K562 (cell line): ENCODE results near the gene RHOBTB3. TPM values are rescaled to one million over a fixed set of nuclear protein-coding genes. Genes with fewer than 3 reads are reported as not detected.

Source experiments
- ATAC-seq: fragments of 200-7000 bp; cut with Tn5 transposase; 3 replicates; pipeline ENCODE4 v1.9.1; 2020; ENCODE audit warnings: moderate library complexity
- BruUV-seq: library from RNA; stranded (reverse); fragments of 400-500 nt; replicated peaks from 2 replicates; lab custom pipeline; 2021; lab: Mats Ljungman, UMichigan
- CTCF ChIA-PET: fragments of 300-600 bp; formaldehyde crosslinking; extraction: SDS; loops from one replicate; lab custom pipeline; 2021; ENCODE audit warnings: low intra/inter-chr PET ratio; lab: Yijun Ruan, JAX
- POLR2A ChIA-PET: fragments of 300-600, 350-650 bp; sonication (Branson Sonifier 250); formaldehyde crosslinking; extraction: SDS; loops from one replicate; lab custom pipeline; 2021; ENCODE audit warnings: antibody characterized with exemption, inconsistent platforms; lab: Yijun Ruan, JAX
- DNase-seq, 4 experiments: peaks; one replicate each; pipeline versions ENCODE4 v3.0.0 to v3.0.0-alpha.2; 2011 to 2018; ENCODE audit warnings: low spot score in 3 of 4, mixed read lengths in 3 of 4; ENCODE audit errors: extremely low read depth in 1 of 4
- FAIRE-seq: peaks from 2 replicates; lab custom pipeline; 2011; peaks lifted over from hg19 to GRCh38; lab: Jason Lieb, UNC
- H2AFZ ChIP-seq: 2 replicates; pipeline ENCODE4 v1.6.0; 2011; ENCODE audit warnings: low read depth, low read length, control low read depth, inconsistent platforms
- H3K27ac ChIP-seq: fragments of 200-600 bp; 3 replicates; pipeline ENCODE4 v1.8.0; 2011; ENCODE audit warnings: low read depth, mild to moderate bottlenecking, control low read depth, inconsistent platforms, low read length, moderate library complexity, mixed read lengths; ENCODE audit errors: extremely low read depth
- H3K27me3 ChIP-seq, 2 experiments: fragments of 300-600 bp in 1 of 2; 2 replicates in 1 of 2; 3 replicates in 1 of 2; pipeline versions ENCODE4 v1.6.0 to v1.8.0; 2011; ENCODE audit warnings: inconsistent platforms in 2 of 2, low read length in 2 of 2, mild to moderate bottlenecking in 1 of 2, mixed read lengths in 1 of 2, moderate library complexity in 1 of 2; ENCODE audit not compliant: control insufficient read depth in 2 of 2, insufficient read depth in 2 of 2
- H3K36me3 ChIP-seq: fragments of 300-600 bp; 3 replicates; pipeline ENCODE4 v1.8.0; 2011; ENCODE audit warnings: mild to moderate bottlenecking, low read length, inconsistent platforms; ENCODE audit not compliant: control insufficient read depth, insufficient read depth
- H3K4me1 ChIP-seq, 2 experiments: fragments of 200-600 bp in 1 of 2; replicated peaks in 1 of 2; 2 replicates in 1 of 2; 3 replicates in 1 of 2; pipeline versions ENCODE4 v1.5.1 to v1.8.0; 2011; ENCODE audit warnings: inconsistent platforms in 2 of 2, low read length in 2 of 2, mild to moderate bottlenecking in 1 of 2, mixed read lengths in 1 of 2, moderate library complexity in 1 of 2; ENCODE audit not compliant: control insufficient read depth in 2 of 2, insufficient read depth in 2 of 2
- H3K4me2 ChIP-seq: 2 replicates; pipeline ENCODE4 v1.6.1; 2011; ENCODE audit warnings: low read length, control low read depth, inconsistent platforms, mixed read lengths; ENCODE audit not compliant: insufficient read depth
- H3K4me3 ChIP-seq: fragments of 200-600 bp; sonication (generic), shearing (Covaris generic); 2 replicates; pipeline ENCODE4 v1.5.1; 2016; ENCODE audit warnings: control low read depth, inconsistent platforms
- H3K79me2 ChIP-seq: fragments of 200-600 bp; 3 replicates; pipeline ENCODE4 v1.8.0; 2011; ENCODE audit warnings: low read length, inconsistent platforms; ENCODE audit not compliant: control insufficient read depth, insufficient read depth
- H3K9ac ChIP-seq, 2 experiments: 2 replicates each; pipeline versions ENCODE4 v1.6.0 to v1.6.1; 2011; ENCODE audit warnings: low read depth in 2 of 2, low read length in 2 of 2, control low read depth in 1 of 2, inconsistent platforms in 1 of 2, mild to moderate bottlenecking in 1 of 2, mixed read lengths in 1 of 2; ENCODE audit not compliant: insufficient read depth in 1 of 2
- H3K9me1 ChIP-seq: one replicate; pipeline ENCODE4 v1.6.0; 2011; ENCODE audit warnings: inconsistent platforms, mild to moderate bottlenecking, low read length, moderate library complexity; ENCODE audit not compliant: control insufficient read depth, insufficient read depth
- H3K9me3 ChIP-seq: replicated peaks from 2 replicates; pipeline ENCODE4 v1.5.1; 2011; ENCODE audit warnings: low read depth, low read length, inconsistent platforms; ENCODE audit not compliant: control insufficient read depth, insufficient read depth
- H4K20me1 ChIP-seq: replicated peaks from 2 replicates; pipeline ENCODE4 v1.6.1; 2011; ENCODE audit warnings: low read length, inconsistent platforms, mixed read lengths; ENCODE audit not compliant: control insufficient read depth, insufficient read depth
- EGR1 ChIP-seq: fragments of 450-650 bp; conservative IDR thresholded peaks from 2 replicates; pipeline ENCODE4 v1.6.1; 2017; ENCODE audit warnings: mild to moderate bottlenecking
- FOSL1 ChIP-seq: fragments of 200-800 bp; sonication (Bioruptor generic); conservative IDR thresholded peaks from 2 replicates; pipeline ENCODE4 v1.6.1; 2016; ENCODE audit warnings: missing genetic modification characterization, missing compliant biosample characterization
- LCOR ChIP-seq: sonication (generic); formaldehyde crosslinking; IDR thresholded peaks from 2 replicates; pipeline ENCODE4 v1.8.0; 2022; ENCODE audit warnings: mild to moderate bottlenecking, missing genetic modification reagents
- PHB2 ChIP-seq: fragments of 450-650 bp; IDR thresholded peaks from 2 replicates; pipeline ENCODE4 v1.6.1; 2017; ENCODE audit warnings: low read depth
- POLR2A ChIP-seq: fragments of 450-650 bp; conservative IDR thresholded peaks from 2 replicates; pipeline ENCODE4 v1.6.1; 2016
- RFX1 ChIP-seq: fragments of 450-650 bp; IDR thresholded peaks from 2 replicates; pipeline ENCODE4 v1.6.1; 2016; ENCODE audit warnings: mild to moderate bottlenecking, moderate library complexity
- SMARCA4 ChIP-seq: fragments of 450-650 bp; IDR thresholded peaks from 2 replicates; pipeline ENCODE4 v1.6.1; 2016
- ZNF146 ChIP-seq: IDR thresholded peaks from one replicate; pipeline ENCODE4 v1.6.1; 2018; ENCODE audit warnings: missing compliant biosample characterization; ENCODE audit not compliant: unreplicated experiment
- ZNF589 ChIP-seq: fragments of 200-800 bp; sonication (Bioruptor generic); IDR thresholded peaks from 2 replicates; pipeline ENCODE4 v1.6.1; 2016; ENCODE audit warnings: low read depth, missing genetic modification characterization, missing compliant biosample characterization
- ZNF707 ChIP-seq: fragments of 250-450 bp; sonication (Bioruptor Pico); conservative IDR thresholded peaks from 2 replicates; pipeline ENCODE4 v1.8.0; 2022; ENCODE audit warnings: inconsistent platforms, mild to moderate bottlenecking, moderate library complexity
- ZNF766 ChIP-seq: fragments of 200-800 bp; sonication (Bioruptor generic); conservative IDR thresholded peaks from 2 replicates; pipeline ENCODE4 v1.6.1; 2016; ENCODE audit warnings: missing genetic modification characterization, missing compliant biosample characterization
- WGBS: fragments of 100-300 bp; shearing (Covaris generic); methylation state at CpG from one replicate; pipeline ENCODE4 v1.1.6; 2016; ENCODE audit warnings: low coverage, mixed read lengths; ENCODE audit not compliant: insufficient coverage; ENCODE audit errors: missing lambda C conversion rate; 5-methylcytosine and 5-hydroxymethylcytosine counted together
- in situ Hi-C: fragments of 300-500 bp; cut with MboI; formaldehyde crosslinking; loops from 4 replicates; pipeline ENCODE4 v1.15.0; 2018; ENCODE audit warnings: inconsistent platforms, mixed read lengths
- intact Hi-C: fragments of 100-400 bp; cut with micrococcal nuclease; formaldehyde crosslinking; loops from 2 replicates; pipeline ENCODE4 v1.14.2; 2022
- polyA plus RNA-seq, 8 experiments: library from polyadenylated mRNA; depleted of rRNA in 4 of 8; stranded (reverse) in 5 of 8; unstranded in 3 of 8; fragments of >200 nt; fragmentation: Nextera tagmentation in 2 of 8; fragmentation: Illumina TruSeq in 1 of 8; extraction: Ambion mirVana in 2 of 8; extraction: Trizol in 1 of 8; gene quantifications; 2 replicates each; pipeline versions ENCODE4 v1.2.1 to v1.2.3, GENCODE V29; 2011 to 2014; ENCODE audit warnings: inconsistent platforms in 1 of 8, missing spikeins in 1 of 8
- total RNA-seq, 7 experiments: library from RNA; depleted of rRNA in 6 of 7; stranded (reverse); fragments of >200 nt in 6 of 7; fragmentation: Illumina TruSeq in 2 of 7; extraction: Trizol in 2 of 7; gene quantifications; 2 replicates each; pipeline versions ENCODE4 v1.2.1 to v1.2.3, GENCODE V29; 2011 to 2021; ENCODE audit warnings: low replicate concordance in 1 of 7
- TF ChIP-seq, protein P1 (sequence below): fragments of 450-650 bp; IDR thresholded peaks from 2 replicates; pipeline ENCODE4 v1.7.1; 2018; ENCODE audit warnings: mild to moderate bottlenecking, low read depth; ENCODE audit not compliant: partially characterized antibody
- TF ChIP-seq, protein P2 (sequence below), 2 experiments: fragments of 450-650 bp in 1 of 2; sonication (generic) in 1 of 2; formaldehyde crosslinking in 1 of 2; IDR thresholded peaks in 1 of 2; conservative IDR thresholded peaks in 1 of 2; 2 replicates each; pipeline versions ENCODE4 v1.6.1 to v1.8.1; 2016 to 2023; ENCODE audit warnings: mild to moderate bottlenecking in 2 of 2, moderate library complexity in 2 of 2, inconsistent platforms in 1 of 2, missing genetic modification reagents in 1 of 2

Gene RHOBTB3
- total and polyA plus RNA-seq, 9 of the 15 experiments (the other 6 are each of a cell fraction or from before 2014, with no cell fraction given), result 39.7 to 143 (median 115) TPM

DNA sequence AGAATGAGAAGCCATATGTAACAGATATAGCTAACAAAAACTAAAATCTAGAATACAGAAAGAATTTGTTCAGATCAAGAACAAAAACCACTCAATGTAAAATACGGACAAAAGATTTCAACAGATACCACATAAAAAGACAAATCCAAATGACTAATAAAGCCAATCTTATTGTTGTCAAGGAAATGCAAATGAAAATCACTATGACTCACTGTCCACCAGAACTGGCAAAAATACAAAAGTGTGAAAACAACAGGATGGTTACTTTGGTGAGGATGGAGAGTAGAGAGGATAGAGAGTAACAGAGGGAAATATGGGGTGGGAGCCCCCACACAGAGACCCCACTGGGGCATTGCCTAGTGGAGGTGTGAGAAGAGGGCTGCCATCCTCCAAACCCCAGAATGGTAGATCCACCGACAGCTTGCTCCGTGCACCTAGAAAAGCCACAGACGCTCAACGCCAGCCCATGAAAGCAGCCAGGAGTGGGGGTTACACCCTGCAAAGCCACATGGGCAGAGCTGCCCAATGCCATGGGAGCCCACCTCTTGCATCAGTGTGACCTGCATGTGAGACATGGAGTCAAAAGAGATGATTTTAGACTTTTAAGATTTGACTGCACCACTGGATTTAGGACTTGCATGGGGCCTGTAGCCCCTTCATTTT lies 15.2 kb upstream of the RHOBTB3 start:
- H3K36me3 ChIP-seq, result no peaks in the 10 kb centered on the region
- peaks cover 16% of the 10 kb centered on the region; the same call in 2 of the 3 replicates for H3K79me2 ChIP-seq
- intact Hi-C loops, result loop anchor here (10.0 kb wide), 1 partner anchor 1219 kb away; the partner anchor contains the start of gene LNPEP
- WGBS, result 75% methylated on average over 5 of the region's 5 CpGs
- FAIRE-seq (no peak), ATAC-seq (no peak), DNase-seq (no peak)
- no peaks in the 10 kb centered on the region for H3K9me3 ChIP-seq
- no peaks in the 10 kb centered on the region for H3K9me1 ChIP-seq
- H4K20me1 ChIP-seq, result no peaks in the 10 kb centered on the region
- H2AFZ ChIP-seq, result no peak overlapping the region
- ChIA-PET POLR2A (interaction anchor here (0.6 to 1.7 kb wide), 2 partner anchors 9 to 84 kb away, joined by 3 to 8 read pairs; no protein-coding TSS in a partner anchor), CTCF (no interaction called here)
- H3K27ac ChIP-seq, result peak overlapping the region; percentile 10; the same call in 1 of the 3 replicates
- H3K4me3 ChIP-seq, result no peak overlapping the region
- peaks cover 27 to 61% of the 10 kb centered on the region in 2 experiments for H3K4me1 ChIP-seq
- no TSS peak for BruUV-seq
- in situ Hi-C loops, result no loop called here
- H3K9ac ChIP-seq, result no peak overlapping the region
- no peak overlapping the region for H3K4me2 ChIP-seq
- no peaks in the 10 kb centered on the region for H3K27me3 ChIP-seq
- TF ChIP-seq LCOR (CRISPR knock-in tag) (no peak), FOSL1 (tag) (peak; percentile 62; the same call in 1 of the 2 replicates), ZNF707 (CRISPR knock-in tag) (no peak), EGR1 (no peak), POLR2A (no peak), SMARCA4 (peak; percentile 19; the same call in 1 of the 2 replicates), PHB2 (no peak), ZNF766 (CRISPR knock-in tag) (no peak), RFX1 (peak; percentile 30; the same call in 1 of the 2 replicates), ZNF146 (CRISPR knock-in tag) (no peak), ZNF589 (CRISPR knock-in tag) (0 out of 2 replicates have a peak, but pooled peaks have one; percentile 1)
- TF ChIP-seq, protein P1, sequence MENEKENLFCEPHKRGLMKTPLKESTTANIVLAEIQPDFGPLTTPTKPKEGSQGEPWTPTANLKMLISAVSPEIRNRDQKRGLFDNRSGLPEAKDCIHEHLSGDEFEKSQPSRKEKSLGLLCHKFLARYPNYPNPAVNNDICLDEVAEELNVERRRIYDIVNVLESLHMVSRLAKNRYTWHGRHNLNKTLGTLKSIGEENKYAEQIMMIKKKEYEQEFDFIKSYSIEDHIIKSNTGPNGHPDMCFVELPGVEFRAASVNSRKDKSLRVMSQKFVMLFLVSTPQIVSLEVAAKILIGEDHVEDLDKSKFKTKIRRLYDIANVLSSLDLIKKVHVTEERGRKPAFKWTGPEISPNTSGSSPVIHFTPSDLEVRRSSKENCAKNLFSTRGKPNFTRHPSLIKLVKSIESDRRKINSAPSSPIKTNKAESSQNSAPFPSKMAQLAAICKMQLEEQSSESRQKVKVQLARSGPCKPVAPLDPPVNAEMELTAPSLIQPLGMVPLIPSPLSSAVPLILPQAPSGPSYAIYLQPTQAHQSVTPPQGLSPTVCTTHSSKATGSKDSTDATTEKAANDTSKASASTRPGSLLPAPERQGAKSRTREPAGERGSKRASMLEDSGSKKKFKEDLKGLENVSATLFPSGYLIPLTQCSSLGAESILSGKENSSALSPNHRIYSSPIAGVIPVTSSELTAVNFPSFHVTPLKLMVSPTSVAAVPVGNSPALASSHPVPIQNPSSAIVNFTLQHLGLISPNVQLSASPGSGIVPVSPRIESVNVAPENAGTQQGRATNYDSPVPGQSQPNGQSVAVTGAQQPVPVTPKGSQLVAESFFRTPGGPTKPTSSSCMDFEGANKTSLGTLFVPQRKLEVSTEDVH, result no peak
- TF ChIP-seq, protein P2, sequence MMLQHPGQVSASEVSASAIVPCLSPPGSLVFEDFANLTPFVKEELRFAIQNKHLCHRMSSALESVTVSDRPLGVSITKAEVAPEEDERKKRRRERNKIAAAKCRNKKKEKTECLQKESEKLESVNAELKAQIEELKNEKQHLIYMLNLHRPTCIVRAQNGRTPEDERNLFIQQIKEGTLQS (IDR thresholded peaks at IDR 0.05), result 0 out of 2 replicates have a peak, but pooled peaks have one; percentile 14
- TF ChIP-seq, protein P2 (CRISPR knock-in tag; conservative IDR thresholded peaks at IDR 0.05), result no peak
